Fibroblast of villous mesenchyme (primary cell): ENCODE data around the gene VSTM2L. TPM values are rescaled to one million over a fixed set of nuclear protein-coding genes. Genes with fewer than 3 reads are reported as not detected.

Experiments used
- DNase-seq: peaks from one replicate; pipeline ENCODE4 v3.0.0-alpha.2; 2010; ENCODE audit warnings: low read depth
- H3K4me3 ChIP-seq: 2 replicates; pipeline ENCODE4 v1.5.1; 2011; ENCODE audit warnings: low read depth, mild to moderate bottlenecking, low read length
- CTCF ChIP-seq: IDR thresholded peaks from 2 replicates; pipeline ENCODE4 v1.5.1; 2012; ENCODE audit warnings: low read depth, mild to moderate bottlenecking, low read length; ENCODE audit not compliant: insufficient read depth
- total RNA-seq: library from RNA; depleted of rRNA; stranded (reverse); fragments of >200 nt; gene quantifications from 2 replicates; pipeline ENCODE4 v1.2.3, GENCODE V29; 2012

Gene VSTM2L
- total RNA-seq, 1 donor: 1.3 TPM

GRCh38 chr20:37941992-37942391 lies 39.1 kb downstream of the VSTM2L start:
- TF ChIP-seq CTCF: no peak
- no peak for DNase-seq
- no peak overlapping the region for H3K4me3 ChIP-seq

- TF ChIP-seq CTCF: no peak
- H3K4me3 ChIP-seq: no peak overlapping the region
- no peak for DNase-seq
Observed at GRCh38 chr20:37943033-37943432, 40.1 kb downstream of the VSTM2L start.

- H3K4me3 ChIP-seq: no peak overlapping the region
- DNase-seq: no peak
- TF ChIP-seq CTCF: no peak
Observed at GRCh38 chr20:37943501-37944455, 40.9 kb downstream of the VSTM2L start.

- TF ChIP-seq CTCF: no peak
- no peak for DNase-seq
Observed at GRCh38 chr20:37944456-37944981, 41.6 kb downstream of the VSTM2L start.

GRCh38 chr20:37945091-37945547 lies 42.2 kb downstream of the VSTM2L start:
- no peak overlapping the region for H3K4me3 ChIP-seq
- DNase-seq: no peak
- TF ChIP-seq CTCF: no peak

More at GRCh38 chr20:37944456-37944981, 41.6 kb downstream of the VSTM2L start:
- H3K4me3 ChIP-seq: no peak overlapping the region

GRCh38 chr20:37946946-37947345 lies 44.0 kb downstream of the VSTM2L start:
- TF ChIP-seq CTCF: no peak
- no peak for DNase-seq
- H3K4me3 ChIP-seq: no peak overlapping the region
